Nasal cavity respiratory epithelium epithelial cell of viscerocranial mucosa (primary cell): Measurements from ENCODE around the gene PCDHA9. TPM values are rescaled to one million over a fixed set of nuclear protein-coding genes. Genes with fewer than 3 reads are reported as not detected.

Source experiments
- total RNA-seq: library from RNA; depleted of rRNA; stranded (reverse); fragments of >200 nt; gene quantifications from 2 replicates; pipeline ENCODE4 v1.2.3, GENCODE V29; 2014

The PCDHA9 gene
- total RNA-seq, 1 donor from 2014 or later = 0.43 TPM

Other genes starting within 250 kb of the PCDHA9 start
- gene CD14, start 215.2 kb upstream of the PCDHA9 start, total RNA-seq = 1.4 and 6.6 TPM in 2 replicates
- 10.6 and 12.5 TPM in 2 replicates for gene TMCO6, start 208.9 kb upstream of the PCDHA9 start, total RNA-seq
- gene NDUFA2, start 200.8 kb upstream of the PCDHA9 start, total RNA-seq = 17.5 and 26.7 TPM in 2 replicates
- 70.4 and 100 TPM in 2 replicates for gene IK, start 200.6 kb upstream of the PCDHA9 start, total RNA-seq
- 30.7 and 33.2 TPM in 2 replicates for gene WDR55, start 183.5 kb upstream of the PCDHA9 start, total RNA-seq
- 0.34 and 0.36 TPM in 2 replicates for gene DND1, start 174.8 kb upstream of the PCDHA9 start, total RNA-seq
- 45.5 and 62.6 TPM in 2 replicates for gene HARS1, start 157.0 kb upstream of the PCDHA9 start, total RNA-seq
- 24.3 and 33.7 TPM in 2 replicates for gene HARS2, start 156.9 kb upstream of the PCDHA9 start, total RNA-seq
- gene ZMAT2, start 147.9 kb upstream of the PCDHA9 start, total RNA-seq = 66.2 and 67.0 TPM in 2 replicates
- under 0.01 TPM in 1 of 2 replicates, not detected in the other for gene PCDHA1, start 62.2 kb upstream of the PCDHA9 start, total RNA-seq
- under 0.01 TPM in 1 of 2 replicates, not detected in the other for gene PCDHA2, start 53.5 kb upstream of the PCDHA9 start, total RNA-seq
- 0.57 TPM in 1 of 2 replicates, not detected in the other for gene PCDHA3, start 47.3 kb upstream of the PCDHA9 start, total RNA-seq
- 0.34 and 2.3 TPM in 2 replicates for gene PCDHA4, start 41.3 kb upstream of the PCDHA9 start, total RNA-seq
- 0.21 TPM in 1 of 2 replicates, not detected in the other for gene PCDHA5, start 26.8 kb upstream of the PCDHA9 start, total RNA-seq
- under 0.01 and 0.85 TPM in 2 replicates for gene PCDHA6, start 20.4 kb upstream of the PCDHA9 start, total RNA-seq
- gene PCDHA7, start 14.1 kb upstream of the PCDHA9 start, total RNA-seq = under 0.01 and 0.64 TPM in 2 replicates
- gene PCDHA8, start 7.2 kb upstream of the PCDHA9 start, total RNA-seq = 0.21 TPM in 1 of 2 replicates, not detected in the other
- under 0.01 and 1.6 TPM in 2 replicates for gene PCDHA10, start 7.5 kb downstream of the PCDHA9 start, total RNA-seq
- gene PCDHA11, start 20.6 kb downstream of the PCDHA9 start, total RNA-seq = 2.5 and 2.7 TPM in 2 replicates
- under 0.01 and 3.8 TPM in 2 replicates for gene PCDHA12, start 26.9 kb downstream of the PCDHA9 start, total RNA-seq
- under 0.01 and 2.6 TPM in 2 replicates for gene PCDHA13, start 33.7 kb downstream of the PCDHA9 start, total RNA-seq
- gene PCDHAC1, start 77.9 kb downstream of the PCDHA9 start, total RNA-seq = 1.4 and 6.9 TPM in 2 replicates
- 16.7 and 25.5 TPM in 2 replicates for gene PCDHAC2, start 118.1 kb downstream of the PCDHA9 start, total RNA-seq
- gene PCDHB1, start 203.0 kb downstream of the PCDHA9 start, total RNA-seq = not detected in 2 replicates
- 0.34 and 4.1 TPM in 2 replicates for gene PCDHB2, start 246.2 kb downstream of the PCDHA9 start, total RNA-seq